Activated CD4-positive, CD25-positive, alpha-beta regulatory T cell treated with anti-CD3 and anti-CD28 coated beads, Interleukin-2, amount 50 U/mL, for 16 hours (primary cell): ENCODE results near the gene PFN3.
A peak's percentile ranks its signal among the peaks of the same experiment; 100 is the strongest.
"Not testable (repeated sequence)": the region's sequence is repeated elsewhere in the genome, so short reads cannot be mapped to it uniquely, and the experiment has no call there.

Experiments
- DNase-seq: peaks from one replicate; pipeline ENCODE4 v3.0.0-alpha.2; 2020; ENCODE audit warnings: low read depth, low spot score

PFN3 gene

GRCh38 chr5:177425196-177425800 lies 24.8 kb upstream of the PFN3 start:
- no peak for DNase-seq

- DNase-seq, result no peak
Observed at GRCh38 chr5:177423671-177424070, 23.2 kb upstream of the PFN3 start.

GRCh38 chr5:177421062-177421798 lies 20.8 kb upstream of the PFN3 start:
- DNase-seq, result no peak

- DNase-seq, result not testable (repeated sequence)
Observed at GRCh38 chr5:177420472-177420871, 20.0 kb upstream of the PFN3 start.

GRCh38 chr5:177419046-177419445 lies 18.6 kb upstream of the PFN3 start:
- DNase-seq, result no peak

GRCh38 chr5:177417081-177417480 lies 16.6 kb upstream of the PFN3 start:
- not testable (repeated sequence) for DNase-seq

- no peak for DNase-seq
Observed at GRCh38 chr5:177414481-177414880, 14.0 kb upstream of the PFN3 start.

- no peak for DNase-seq
Observed at GRCh38 chr5:177412603-177413233, 12.3 kb upstream of the PFN3 start.

- no peak for DNase-seq
Observed at GRCh38 chr5:177410575-177410974, 10.1 kb upstream of the PFN3 start.

- DNase-seq, result no peak
Observed at GRCh38 chr5:177409043-177409801, 8.8 kb upstream of the PFN3 start, which contains the start of gene F12. F12 (minus strand) TSS chr5:177409564; CDS start chr5:177409527, 37 bp downstream.

- no peak for DNase-seq
Observed at GRCh38 chr5:177405805-177406204, 5.3 kb upstream of the PFN3 start.

GRCh38 chr5:177405312-177405711 lies 4.9 kb upstream of the PFN3 start:
- DNase-seq, result no peak

GRCh38 chr5:177404641-177405179 lies 4.2 kb upstream of the PFN3 start:
- no peak for DNase-seq

- peak; percentile 70 for DNase-seq
Observed at GRCh38 chr5:177403792-177404640, 3.6 kb upstream of the PFN3 start.

- DNase-seq, result no peak
Observed at GRCh38 chr5:177403102-177403791, 2.8 kb upstream of the PFN3 start.

- DNase-seq, result no peak
Observed at GRCh38 chr5:177402271-177403043, 2.0 kb upstream of the PFN3 start.

GRCh38 chr5:177397875-177398390 lies 2.5 kb downstream of the PFN3 start:
- no peak for DNase-seq

- DNase-seq, result no peak
Observed at GRCh38 chr5:177396807-177397206, 3.7 kb downstream of the PFN3 start.

- DNase-seq, result no peak
Observed at GRCh38 chr5:177396078-177396477, 4.4 kb downstream of the PFN3 start.
